C4-2B (cell line): ENCODE data around the gene MARCHF6.

ENCODE experiments used
- ZFX ChIP-seq: fragments of 450-650 bp; IDR thresholded peaks from 2 replicates; pipeline ENCODE4 v1.6.1; 2017
- TF ChIP-seq, protein P1 (sequence below): fragments of 450-650 bp; conservative IDR thresholded peaks from 2 replicates; pipeline ENCODE4 v1.5.1; 2017; ENCODE audit warnings: mild to moderate bottlenecking

DNA sequence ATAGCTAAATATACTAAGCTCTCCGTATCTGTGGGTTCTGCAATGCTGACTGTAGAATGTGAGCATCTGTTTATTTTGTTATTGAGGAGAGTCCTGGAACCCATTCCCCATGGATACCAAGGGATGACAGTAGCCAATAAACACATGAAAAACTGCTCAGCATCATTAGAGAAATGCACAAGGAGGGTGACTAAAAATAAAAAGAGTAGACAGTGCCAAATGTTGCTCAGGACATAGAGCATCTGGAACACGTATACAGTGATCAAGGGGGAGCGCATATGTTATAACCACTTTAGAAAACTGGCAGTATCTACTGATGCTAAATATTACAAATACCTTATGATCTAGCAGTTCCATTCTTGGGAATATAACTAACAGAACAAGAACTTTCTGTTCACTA lies 31.0 kb downstream of the MARCHF6 start:
- TF ChIP-seq, protein P1, sequence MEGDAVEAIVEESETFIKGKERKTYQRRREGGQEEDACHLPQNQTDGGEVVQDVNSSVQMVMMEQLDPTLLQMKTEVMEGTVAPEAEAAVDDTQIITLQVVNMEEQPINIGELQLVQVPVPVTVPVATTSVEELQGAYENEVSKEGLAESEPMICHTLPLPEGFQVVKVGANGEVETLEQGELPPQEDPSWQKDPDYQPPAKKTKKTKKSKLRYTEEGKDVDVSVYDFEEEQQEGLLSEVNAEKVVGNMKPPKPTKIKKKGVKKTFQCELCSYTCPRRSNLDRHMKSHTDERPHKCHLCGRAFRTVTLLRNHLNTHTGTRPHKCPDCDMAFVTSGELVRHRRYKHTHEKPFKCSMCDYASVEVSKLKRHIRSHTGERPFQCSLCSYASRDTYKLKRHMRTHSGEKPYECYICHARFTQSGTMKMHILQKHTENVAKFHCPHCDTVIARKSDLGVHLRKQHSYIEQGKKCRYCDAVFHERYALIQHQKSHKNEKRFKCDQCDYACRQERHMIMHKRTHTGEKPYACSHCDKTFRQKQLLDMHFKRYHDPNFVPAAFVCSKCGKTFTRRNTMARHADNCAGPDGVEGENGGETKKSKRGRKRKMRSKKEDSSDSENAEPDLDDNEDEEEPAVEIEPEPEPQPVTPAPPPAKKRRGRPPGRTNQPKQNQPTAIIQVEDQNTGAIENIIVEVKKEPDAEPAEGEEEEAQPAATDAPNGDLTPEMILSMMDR, result no peak
- TF ChIP-seq ZFX, result no peak
